Endothelial cell of umbilical vein (primary cell): ENCODE data around the gene SKA1.

Experiments used
- CTCF ChIP-seq, 2 donors: IDR thresholded peaks; 1 replicate in 1 of 2; 2 replicates in 1 of 2; pipeline ENCODE4 v1.5.1; 2011; ENCODE audit warnings: low read length in 2 of 2, mild to moderate bottlenecking in 2 of 2, moderate library complexity in 2 of 2, control low read depth in 1 of 2, inconsistent platforms in 1 of 2, low read depth in 1 of 2; ENCODE audit not compliant: insufficient read depth in 1 of 2; ENCODE audit errors: extremely low read depth in 1 of 2
- JUN ChIP-seq: IDR thresholded peaks from 2 replicates; pipeline ENCODE4 v1.6.1; 2011; ENCODE audit warnings: borderline replicate concordance, low read depth; ENCODE audit not compliant: insufficient read length, insufficient read depth
- MYC ChIP-seq: IDR thresholded peaks from one replicate; pipeline ENCODE4 v1.6.1; 2011; ENCODE audit warnings: mild to moderate bottlenecking, low read depth, low read length
- POLR2A ChIP-seq: IDR thresholded peaks from 2 replicates; pipeline ENCODE4 v1.6.1; 2012; ENCODE audit warnings: low read depth, mild to moderate bottlenecking, control low read depth, low read length

- TF ChIP-seq MYC (no peak), POLR2A (no peak), CTCF (IDR thresholded peaks at IDR 0.05; ENCODE audit: extremely low read depth in 1 of 2, insufficient read depth in 1 of 2, low read depth in 1 of 2, low read length in 2 of 2) (no peak), JUN (no peak)
Measured at GRCh38 chr18:50424877-50425690, 50.2 kb downstream of the SKA1 start.
